22Rv1 (cell line): ENCODE measurements around the gene RAET1G.

Source experiments
- H3K27ac ChIP-seq: fragments of 450-650 bp; 2 replicates; pipeline ENCODE4 v1.5.1; 2017
- ZFX ChIP-seq: fragments of 450-650 bp; IDR thresholded peaks from 2 replicates; pipeline ENCODE4 v1.6.1; 2017; ENCODE audit warnings: antibody characterized with exemption, borderline replicate concordance
- TF ChIP-seq, protein P1 (sequence below): fragments of 450-650 bp; IDR thresholded peaks from 2 replicates; pipeline ENCODE4 v1.5.1; 2017; ENCODE audit warnings: mild to moderate bottlenecking

Gene RAET1G

DNA sequence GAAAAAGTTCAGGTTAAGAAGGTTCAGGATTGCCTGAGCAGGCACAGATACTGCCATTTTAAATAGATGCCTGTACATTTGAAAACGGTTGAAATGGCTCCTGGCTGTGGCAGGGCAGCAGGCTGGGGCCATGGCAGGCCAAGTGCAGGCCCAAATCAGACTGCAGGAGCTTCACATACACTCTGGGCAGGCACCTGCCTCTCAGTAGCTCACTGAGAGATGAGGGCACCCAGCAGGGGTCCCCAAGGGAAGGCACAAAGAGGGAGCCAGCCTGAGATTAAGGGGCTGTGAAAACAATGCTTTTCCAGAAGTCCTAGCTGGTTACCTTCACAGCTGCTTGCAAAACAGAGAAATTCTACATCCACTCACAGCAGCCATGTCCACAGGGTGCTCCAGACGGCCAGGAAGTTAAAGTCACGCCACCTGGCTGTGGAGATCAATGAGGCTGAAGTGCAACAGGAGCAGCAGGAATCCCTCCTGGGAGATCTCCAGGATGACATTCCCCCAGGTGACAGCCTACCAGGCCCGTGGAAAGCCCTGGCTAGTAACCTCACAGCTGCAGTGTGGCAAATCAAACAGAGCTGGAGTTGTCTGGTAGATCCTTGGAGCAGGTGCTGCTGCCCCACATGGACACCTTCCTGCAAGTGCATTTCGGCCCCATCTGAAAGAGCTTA, 18.8 kb downstream of the RAET1G start:
- no peak overlapping the region for H3K27ac ChIP-seq
- no peak for TF ChIP-seq ZFX

DNA sequence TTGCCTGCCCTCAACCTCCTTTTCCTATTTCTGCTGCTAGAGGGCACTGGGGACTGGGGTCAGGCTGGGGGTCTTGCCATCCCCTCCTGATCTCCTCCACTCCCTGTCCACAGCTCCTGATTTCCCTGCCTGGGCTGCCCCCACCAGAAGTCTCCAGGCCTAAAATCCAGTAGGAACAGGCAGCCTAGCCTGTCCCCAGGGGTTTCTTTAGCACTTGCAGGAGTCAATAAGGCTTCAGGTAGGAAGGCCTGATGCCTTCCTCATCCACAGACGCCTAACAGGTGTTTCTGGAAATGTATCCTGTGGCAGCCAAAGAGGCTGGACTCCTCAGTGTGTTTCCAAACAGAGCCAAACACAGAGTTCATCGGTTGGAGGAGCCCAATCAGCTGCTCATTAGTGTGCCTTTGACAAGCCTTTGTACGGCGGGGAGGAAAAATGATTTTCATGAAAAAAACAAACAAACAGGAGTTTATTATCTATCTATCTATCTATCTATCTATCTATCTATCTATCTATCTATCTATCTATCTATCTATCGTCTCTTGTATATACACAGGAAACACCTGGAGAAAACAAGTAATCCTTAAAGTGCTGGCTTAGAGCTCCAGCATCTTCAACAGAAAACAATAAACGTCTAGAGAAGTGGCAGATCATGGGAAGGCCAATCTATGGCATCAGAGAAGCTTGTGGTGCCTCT, 21.3 kb downstream of the RAET1G start:
- TF ChIP-seq, protein P1, sequence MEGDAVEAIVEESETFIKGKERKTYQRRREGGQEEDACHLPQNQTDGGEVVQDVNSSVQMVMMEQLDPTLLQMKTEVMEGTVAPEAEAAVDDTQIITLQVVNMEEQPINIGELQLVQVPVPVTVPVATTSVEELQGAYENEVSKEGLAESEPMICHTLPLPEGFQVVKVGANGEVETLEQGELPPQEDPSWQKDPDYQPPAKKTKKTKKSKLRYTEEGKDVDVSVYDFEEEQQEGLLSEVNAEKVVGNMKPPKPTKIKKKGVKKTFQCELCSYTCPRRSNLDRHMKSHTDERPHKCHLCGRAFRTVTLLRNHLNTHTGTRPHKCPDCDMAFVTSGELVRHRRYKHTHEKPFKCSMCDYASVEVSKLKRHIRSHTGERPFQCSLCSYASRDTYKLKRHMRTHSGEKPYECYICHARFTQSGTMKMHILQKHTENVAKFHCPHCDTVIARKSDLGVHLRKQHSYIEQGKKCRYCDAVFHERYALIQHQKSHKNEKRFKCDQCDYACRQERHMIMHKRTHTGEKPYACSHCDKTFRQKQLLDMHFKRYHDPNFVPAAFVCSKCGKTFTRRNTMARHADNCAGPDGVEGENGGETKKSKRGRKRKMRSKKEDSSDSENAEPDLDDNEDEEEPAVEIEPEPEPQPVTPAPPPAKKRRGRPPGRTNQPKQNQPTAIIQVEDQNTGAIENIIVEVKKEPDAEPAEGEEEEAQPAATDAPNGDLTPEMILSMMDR: no peak
- no peak for TF ChIP-seq ZFX
- H3K27ac ChIP-seq: no peak overlapping the region

DNA sequence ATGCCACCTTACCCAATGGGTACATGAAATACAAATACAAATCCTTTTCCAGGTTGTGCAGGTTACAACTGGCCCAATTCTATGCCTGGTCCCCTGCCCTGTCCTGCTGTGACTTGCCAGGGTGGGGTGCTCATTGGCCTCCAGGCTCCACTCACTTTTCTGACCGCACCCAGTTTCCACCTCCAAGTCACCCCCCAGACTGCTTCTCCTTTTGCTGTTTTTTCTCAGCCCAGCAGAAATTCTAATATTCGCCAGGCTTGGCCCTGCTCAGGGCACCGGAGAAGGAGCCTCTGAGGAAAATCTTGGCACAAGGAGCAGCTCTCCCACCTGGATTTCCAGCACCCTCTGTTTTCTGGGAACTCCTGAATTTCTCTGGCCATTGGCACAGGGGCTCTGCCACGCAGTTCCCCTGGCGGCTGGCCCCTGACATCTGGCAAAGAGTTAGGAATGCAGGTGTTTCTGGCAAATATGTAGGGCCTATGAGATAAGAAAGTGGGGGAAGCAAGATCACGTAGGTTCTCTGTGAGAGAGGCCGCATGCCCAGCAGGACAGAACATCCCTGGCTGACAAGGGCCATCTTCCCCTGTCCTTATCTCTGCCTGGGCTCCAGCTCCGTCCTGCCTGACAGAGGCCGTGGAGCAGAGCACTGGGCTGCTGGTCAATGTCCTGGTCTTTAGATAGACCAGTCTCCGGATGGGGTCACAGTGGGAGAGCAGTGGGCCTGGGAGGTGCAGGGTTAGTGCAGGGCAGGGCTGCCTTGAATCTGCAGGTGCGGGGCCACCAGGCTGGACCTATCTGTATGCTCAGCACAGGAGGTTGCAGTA, 22.1 kb downstream of the RAET1G start:
- TF ChIP-seq, protein P1: no peak
- no peak for TF ChIP-seq ZFX
- no peak overlapping the region for H3K27ac ChIP-seq

DNA sequence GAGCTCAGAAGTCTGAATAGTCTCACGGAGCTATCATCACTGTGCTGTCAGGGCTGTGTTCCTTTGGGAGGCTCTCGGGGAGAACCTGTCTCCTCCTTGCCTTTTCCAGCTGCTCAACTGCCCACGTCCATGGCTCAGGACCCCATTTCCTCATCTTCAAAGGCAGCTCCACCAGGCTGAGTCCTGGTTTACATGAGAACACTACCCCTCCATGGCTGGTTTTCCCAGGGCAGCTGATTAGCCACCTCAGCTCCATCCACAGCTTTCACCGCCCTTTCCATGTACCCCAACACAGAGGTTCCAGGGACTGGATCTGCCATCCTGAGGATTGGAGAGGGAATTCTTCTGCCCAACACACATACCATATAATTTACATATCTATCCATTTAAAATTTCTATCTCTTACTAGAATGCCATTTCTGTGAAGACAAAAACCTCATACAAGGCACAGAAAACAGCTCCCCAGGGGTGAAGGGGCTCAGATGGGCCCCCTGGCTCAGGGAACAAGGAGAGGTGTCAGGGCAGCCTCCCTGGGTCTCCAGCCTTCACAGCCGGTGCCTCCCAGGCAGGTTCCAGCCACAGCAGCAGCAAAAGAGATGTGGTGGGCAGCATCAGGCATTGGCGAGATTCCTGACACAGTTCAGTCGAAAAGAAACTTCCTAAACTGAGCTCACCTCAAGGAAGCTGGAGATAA, 22.8 kb downstream of the RAET1G start:
- no peak for TF ChIP-seq ZFX
- TF ChIP-seq, protein P1: no peak
- no peak overlapping the region for H3K27ac ChIP-seq

DNA sequence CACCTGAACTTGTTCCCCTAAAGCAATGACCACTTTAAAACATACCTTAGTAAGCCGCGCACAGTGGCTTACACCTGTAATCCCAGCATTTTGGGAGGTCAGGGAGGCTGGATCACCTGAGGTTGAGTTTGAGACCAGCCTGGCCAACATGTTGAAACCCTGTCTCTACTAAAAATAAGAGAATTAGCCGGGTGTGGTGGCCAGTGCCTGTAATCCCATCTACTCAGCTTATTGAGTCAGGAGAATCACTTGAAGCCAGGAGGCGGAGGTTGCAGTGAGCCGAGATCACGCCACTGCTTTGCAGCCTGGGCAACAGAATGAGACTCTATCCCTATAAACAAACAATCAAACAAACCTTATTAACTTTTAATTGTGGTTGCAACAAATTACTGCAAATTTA, 23.4 kb downstream of the RAET1G start:
- H3K27ac ChIP-seq: no peak overlapping the region
- TF ChIP-seq, protein P1: no peak
- no peak for TF ChIP-seq ZFX

DNA sequence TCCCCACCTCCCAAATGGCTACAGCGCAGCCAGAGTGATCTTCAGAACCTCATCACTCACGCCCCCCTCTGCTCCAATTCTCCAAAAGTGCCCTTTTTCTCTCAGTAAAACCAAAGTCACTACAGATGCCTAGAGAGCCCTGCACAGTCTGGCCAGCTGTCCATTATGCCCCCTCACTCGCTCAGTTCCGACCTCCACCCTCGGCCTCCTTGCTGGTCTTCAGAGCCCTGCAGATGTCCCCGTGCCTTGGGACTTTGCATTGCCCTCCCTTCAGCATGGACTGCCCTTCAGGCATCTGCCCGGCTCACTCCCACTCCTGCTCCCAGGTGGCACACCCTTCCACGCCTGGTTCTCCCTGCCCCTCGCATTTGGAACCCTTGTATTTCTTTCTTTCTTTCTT, 24.0 kb downstream of the RAET1G start:
- H3K27ac ChIP-seq: no peak overlapping the region
- no peak for TF ChIP-seq ZFX
- TF ChIP-seq, protein P1: no peak
